GM12874 (cell line): ENCODE data around the gene COL19A1.

ENCODE experiments used
- TF ChIP-seq, protein P1 (sequence below): IDR thresholded peaks from 2 replicates; pipeline ENCODE4 v1.5.1; 2011; ENCODE audit warnings: low read depth, mild to moderate bottlenecking, control low read depth, low read length, moderate library complexity; ENCODE audit not compliant: insufficient read depth

The COL19A1 gene

DNA sequence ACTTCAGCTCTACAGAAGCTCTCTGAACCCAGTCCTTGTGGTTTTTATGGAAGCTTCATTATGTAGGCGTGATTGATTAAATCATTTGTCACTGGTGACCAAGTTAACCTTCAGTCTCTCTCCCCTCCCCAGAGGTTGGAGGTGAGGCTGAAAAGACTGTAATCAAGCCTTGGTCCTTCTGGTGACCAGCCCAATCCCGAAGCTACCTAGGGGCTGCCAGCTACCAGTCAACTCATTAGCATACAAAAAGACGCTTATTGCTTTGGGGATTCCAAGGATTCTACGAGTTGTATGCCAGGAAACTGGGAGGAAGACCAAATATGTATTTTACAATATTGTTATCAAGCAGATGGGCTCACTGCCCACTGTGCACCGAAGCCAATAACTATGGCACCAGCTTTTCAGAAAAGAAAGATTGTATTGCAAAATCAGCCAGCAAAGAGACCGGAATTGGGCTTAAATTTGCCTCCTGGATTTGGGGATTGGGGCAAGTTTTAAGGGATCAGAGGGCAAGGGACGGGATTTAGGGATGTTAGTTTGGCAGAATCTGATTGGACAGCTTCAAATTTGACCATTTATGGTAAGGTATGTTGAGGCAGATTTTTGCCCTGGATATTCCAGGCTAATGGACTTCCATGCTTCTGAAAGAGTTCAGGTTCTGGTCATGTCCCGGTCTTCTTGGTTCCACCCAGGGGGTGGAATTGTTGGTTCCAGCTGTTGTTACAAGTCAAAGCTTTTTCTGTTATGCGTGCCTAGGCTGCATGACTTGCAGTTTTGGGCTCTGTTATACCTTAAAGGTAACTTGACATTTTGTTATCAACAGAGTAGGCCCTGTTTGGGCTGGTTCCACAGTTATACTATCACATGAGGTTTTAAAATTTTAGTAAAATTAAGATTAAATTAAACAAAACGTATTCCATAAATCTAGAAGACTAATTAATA lies 269.1 kb downstream of the COL19A1 start:
- TF ChIP-seq, protein P1, sequence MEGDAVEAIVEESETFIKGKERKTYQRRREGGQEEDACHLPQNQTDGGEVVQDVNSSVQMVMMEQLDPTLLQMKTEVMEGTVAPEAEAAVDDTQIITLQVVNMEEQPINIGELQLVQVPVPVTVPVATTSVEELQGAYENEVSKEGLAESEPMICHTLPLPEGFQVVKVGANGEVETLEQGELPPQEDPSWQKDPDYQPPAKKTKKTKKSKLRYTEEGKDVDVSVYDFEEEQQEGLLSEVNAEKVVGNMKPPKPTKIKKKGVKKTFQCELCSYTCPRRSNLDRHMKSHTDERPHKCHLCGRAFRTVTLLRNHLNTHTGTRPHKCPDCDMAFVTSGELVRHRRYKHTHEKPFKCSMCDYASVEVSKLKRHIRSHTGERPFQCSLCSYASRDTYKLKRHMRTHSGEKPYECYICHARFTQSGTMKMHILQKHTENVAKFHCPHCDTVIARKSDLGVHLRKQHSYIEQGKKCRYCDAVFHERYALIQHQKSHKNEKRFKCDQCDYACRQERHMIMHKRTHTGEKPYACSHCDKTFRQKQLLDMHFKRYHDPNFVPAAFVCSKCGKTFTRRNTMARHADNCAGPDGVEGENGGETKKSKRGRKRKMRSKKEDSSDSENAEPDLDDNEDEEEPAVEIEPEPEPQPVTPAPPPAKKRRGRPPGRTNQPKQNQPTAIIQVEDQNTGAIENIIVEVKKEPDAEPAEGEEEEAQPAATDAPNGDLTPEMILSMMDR, result no peak

DNA sequence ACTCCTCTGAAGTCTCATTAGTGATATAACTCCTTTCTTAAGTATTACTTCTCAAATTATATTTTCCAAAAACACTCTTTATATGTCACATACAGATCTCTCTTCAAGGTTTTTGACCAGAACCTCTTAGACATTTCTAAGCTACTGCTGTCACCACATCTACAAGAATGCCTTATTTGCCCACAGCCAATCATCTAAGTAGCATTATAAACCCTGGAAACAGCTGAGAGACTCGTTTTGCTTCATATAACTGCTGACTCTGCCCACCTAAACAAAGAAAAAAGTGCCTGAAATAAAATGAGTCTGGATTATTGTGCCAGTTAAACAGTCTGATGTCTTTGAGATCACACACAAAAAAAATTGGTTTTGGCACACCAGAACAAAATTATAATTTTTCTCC lies 270.6 kb downstream of the COL19A1 start:
- TF ChIP-seq, protein P1, result no peak

DNA sequence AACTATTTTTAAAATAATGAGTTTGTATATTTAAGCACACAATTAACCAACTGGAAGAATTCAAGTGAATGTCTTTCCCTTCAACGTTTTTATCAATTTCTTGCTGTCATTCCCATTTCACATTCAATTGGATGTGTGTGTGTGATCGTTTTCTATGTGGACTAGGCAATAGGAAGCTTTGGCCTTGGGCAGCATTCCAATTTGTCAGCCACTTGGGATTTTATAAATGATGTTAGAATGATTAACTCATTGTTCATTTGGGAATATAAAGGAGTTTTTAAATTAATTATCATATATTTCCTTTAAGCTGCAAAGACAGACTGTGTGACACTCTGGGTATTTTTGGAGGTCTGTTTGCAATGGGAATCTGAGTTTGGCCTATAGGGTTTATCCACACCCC lies 274.1 kb downstream of the COL19A1 start:
- TF ChIP-seq, protein P1, result no peak

DNA sequence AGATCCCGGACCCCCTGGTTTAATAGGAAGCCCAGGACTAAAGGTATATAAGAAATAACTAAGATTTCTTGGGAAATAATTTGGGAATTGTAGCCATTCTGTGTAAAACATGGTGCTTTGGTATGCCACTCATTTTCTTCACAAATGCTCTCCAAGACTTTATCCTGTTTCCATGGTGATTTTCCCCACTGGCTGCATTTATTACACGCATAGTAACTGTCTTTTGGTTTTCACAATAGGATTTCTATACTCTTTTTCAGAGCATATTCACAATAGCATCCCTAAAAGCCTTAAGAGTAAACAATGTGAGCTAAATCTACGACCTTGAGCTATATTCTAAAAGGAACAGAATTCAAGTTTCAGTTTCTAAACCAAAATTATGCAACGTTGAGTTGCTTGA lies 275.7 kb downstream of the COL19A1 start:
- TF ChIP-seq, protein P1, result no peak

DNA sequence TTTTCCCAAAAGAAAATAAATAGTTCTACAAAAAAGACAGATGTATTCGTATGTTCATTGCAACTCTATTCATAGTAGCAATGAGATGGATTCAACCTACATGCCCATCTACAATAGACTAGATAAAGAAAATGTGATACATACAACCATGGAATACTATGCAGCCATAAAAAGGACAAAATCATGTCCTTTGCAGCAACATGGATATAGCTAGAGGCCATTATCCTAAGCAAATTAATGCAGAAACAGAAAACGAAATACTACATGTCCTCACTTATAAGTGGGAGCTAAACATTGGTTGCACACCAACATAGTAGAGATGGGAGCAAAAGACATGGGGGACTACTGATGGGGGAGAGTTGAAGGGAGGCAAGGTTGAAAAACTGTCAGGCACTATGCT lies 278.8 kb downstream of the COL19A1 start:
- TF ChIP-seq, protein P1, result no peak

DNA sequence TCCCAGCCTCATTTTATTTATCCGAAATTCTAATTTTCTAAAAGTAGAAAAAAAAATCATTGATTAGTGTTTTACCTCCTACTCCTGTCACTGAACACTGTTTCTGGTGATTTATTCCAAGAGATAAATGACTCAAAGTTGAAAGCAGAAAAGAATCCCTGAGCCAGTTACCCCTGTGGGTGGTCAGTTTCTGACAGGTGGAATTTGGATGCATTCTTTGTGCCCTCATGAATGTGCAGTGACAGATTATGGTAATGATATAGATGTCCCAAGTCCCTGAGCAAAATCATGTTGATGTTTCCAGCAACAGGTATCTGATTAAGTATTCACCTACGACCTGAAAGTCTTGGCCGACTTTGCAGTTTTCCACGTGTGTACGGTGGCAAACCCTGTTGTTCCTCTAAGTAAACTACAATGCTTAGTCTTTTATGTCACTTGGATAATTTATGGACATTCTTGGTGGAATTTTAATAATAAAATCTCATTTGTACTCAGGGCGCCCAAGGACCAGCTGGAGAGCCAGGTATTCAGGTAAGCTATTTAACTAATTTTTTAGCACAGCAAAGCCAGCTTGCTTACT lies 282.9 kb downstream of the COL19A1 start:
- TF ChIP-seq, protein P1, result no peak

DNA sequence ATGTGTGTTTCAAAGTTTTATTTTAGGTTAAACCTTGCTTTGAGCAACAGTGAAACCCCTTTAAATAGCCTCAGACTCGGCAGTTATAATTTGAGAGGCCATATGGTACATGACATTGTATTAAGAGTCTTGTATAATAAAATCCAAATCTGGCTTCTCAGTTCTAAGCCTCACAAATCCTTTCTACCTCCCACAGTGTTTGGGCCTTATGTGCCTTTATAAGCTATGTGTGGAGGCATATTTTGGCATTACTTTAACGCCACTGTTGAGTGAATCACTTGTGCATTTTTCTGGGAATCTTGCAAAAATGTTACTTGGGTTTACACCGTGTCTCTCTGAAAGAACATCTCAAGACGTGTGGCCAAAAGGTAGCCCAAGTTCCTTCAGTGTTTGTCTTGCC lies 284.2 kb downstream of the COL19A1 start:
- TF ChIP-seq, protein P1, result no peak
